Measurements from ENCODE around the gene HGD. TPM values are rescaled to one million over a fixed set of nuclear protein-coding genes. Genes with fewer than 3 reads are reported as not detected.

The HGD gene
- total RNA-seq, 1 experiment from 2014 or later, result 23.0 TPM

- Mint-ChIP-seq H3K4me3 (ENCODE audit: low read depth, unreplicated experiment) (no peak overlapping the region), H3K4me1 (ENCODE audit: low read depth, unreplicated experiment) (no peaks in the 10 kb centered on the region), H3K9me3 (ENCODE audit: low read depth, unreplicated experiment) (no peaks in the 10 kb centered on the region), H3K36me3 (ENCODE audit: insufficient read depth, unreplicated experiment) (no peaks in the 10 kb centered on the region), H3K27ac (ENCODE audit: unreplicated experiment) (no peak overlapping the region), H3K27me3 (ENCODE audit: unreplicated experiment) (no peaks in the 10 kb centered on the region)
- intact Hi-C loops (cut with micrococcal nuclease; ENCODE audit: unreplicated experiment), result no loop called here
- no peak for TF ChIP-seq CTCF (IDR thresholded peaks at IDR 0.05; ENCODE audit: unreplicated experiment)
- no TSS peak for BruUV-seq (replicated peaks)
- CTCF ChIA-PET, result no interaction called here
- DNase-seq, result no peak
These were observed 67.3 kb downstream of the HGD start for GRCh38 chr3:120614765-120615164.

DNA sequence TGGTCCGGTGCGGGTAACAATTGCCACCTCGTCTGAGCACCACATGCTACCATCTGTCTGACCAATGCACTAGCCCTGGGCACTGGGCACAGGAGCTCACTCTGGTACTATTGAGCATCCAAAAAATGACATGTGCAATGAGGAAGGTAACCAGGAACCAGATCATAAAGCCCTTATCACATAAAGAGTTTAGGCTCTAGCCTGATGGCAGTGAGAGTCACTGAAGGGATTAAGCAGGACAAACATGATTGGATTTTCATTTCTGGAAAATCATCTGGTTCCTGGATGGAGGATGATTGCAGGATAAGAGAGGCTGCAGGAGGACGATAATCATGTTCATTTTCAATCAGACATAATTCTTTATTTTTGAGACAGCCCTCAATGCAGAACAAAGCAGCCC is 73.5 kb downstream of the HGD start:
- no peaks in the 10 kb centered on the region for H3K36me3 Mint-ChIP-seq (ENCODE audit: insufficient read depth, unreplicated experiment)
- TF ChIP-seq CTCF (IDR thresholded peaks at IDR 0.05; ENCODE audit: unreplicated experiment), result no peak
- H3K27ac Mint-ChIP-seq (ENCODE audit: unreplicated experiment), result no peak overlapping the region
- no TSS peak for BruUV-seq (replicated peaks)
- H3K4me1 Mint-ChIP-seq (ENCODE audit: low read depth, unreplicated experiment), result no peaks in the 10 kb centered on the region
- CTCF ChIA-PET, result no interaction called here
- intact Hi-C loops (cut with micrococcal nuclease; ENCODE audit: unreplicated experiment), result no loop called here
- no peak for DNase-seq
- H3K9me3 Mint-ChIP-seq (ENCODE audit: low read depth, unreplicated experiment), result no peaks in the 10 kb centered on the region
- no peak overlapping the region for H3K4me3 Mint-ChIP-seq (ENCODE audit: low read depth, unreplicated experiment)
- H3K27me3 Mint-ChIP-seq (ENCODE audit: unreplicated experiment), result no peaks in the 10 kb centered on the region

- no peak for TF ChIP-seq CTCF (IDR thresholded peaks at IDR 0.05; ENCODE audit: unreplicated experiment)
- BruUV-seq (replicated peaks), result no TSS peak
- Mint-ChIP-seq H3K27me3 (ENCODE audit: unreplicated experiment) (no peaks in the 10 kb centered on the region), H3K27ac (ENCODE audit: unreplicated experiment) (no peak overlapping the region), H3K4me3 (ENCODE audit: low read depth, unreplicated experiment) (no peak overlapping the region), H3K4me1 (ENCODE audit: low read depth, unreplicated experiment) (no peaks in the 10 kb centered on the region), H3K9me3 (ENCODE audit: low read depth, unreplicated experiment) (no peaks in the 10 kb centered on the region), H3K36me3 (ENCODE audit: insufficient read depth, unreplicated experiment) (peaks cover 11% of the 10 kb centered on the region)
- CTCF ChIA-PET, result no interaction called here
- intact Hi-C loops (cut with micrococcal nuclease; ENCODE audit: unreplicated experiment), result loop anchor here (5.0 kb wide), 1 partner anchor 73 kb away; no protein-coding TSS in a partner anchor
- DNase-seq, result no peak
These were observed 77.3 kb downstream of the HGD start for GRCh38 chr3:120604784-120605183.

DNA sequence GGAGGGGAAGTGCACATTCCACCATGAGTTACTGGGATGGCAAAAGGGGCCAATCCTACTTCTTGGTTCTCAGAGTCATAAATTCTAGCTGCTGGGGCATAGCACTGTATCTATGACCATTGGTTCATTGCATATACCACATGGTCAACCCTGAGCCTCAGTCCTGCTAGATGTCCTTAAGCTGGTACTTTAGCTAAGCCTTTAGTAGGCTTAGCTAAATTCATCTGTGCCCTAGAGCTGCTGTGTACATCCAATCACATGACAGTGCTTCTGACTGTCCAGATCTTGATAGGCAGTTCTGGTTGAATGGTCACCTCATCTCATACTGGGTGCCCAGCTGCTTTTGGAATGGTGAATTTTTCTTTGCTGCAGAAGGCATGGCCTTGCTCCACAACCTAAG is 77.7 kb downstream of the HGD start:
- peaks cover 11% of the 10 kb centered on the region for H3K36me3 Mint-ChIP-seq (ENCODE audit: insufficient read depth, unreplicated experiment)
- intact Hi-C loops (cut with micrococcal nuclease; ENCODE audit: unreplicated experiment), result loop anchor here (5.0 kb wide), 1 partner anchor 73 kb away; no protein-coding TSS in a partner anchor
- no peak for TF ChIP-seq CTCF (IDR thresholded peaks at IDR 0.05; ENCODE audit: unreplicated experiment)
- no peaks in the 10 kb centered on the region for H3K27me3 Mint-ChIP-seq (ENCODE audit: unreplicated experiment)
- no peak overlapping the region for H3K27ac Mint-ChIP-seq (ENCODE audit: unreplicated experiment)
- DNase-seq, result no peak
- no TSS peak for BruUV-seq (replicated peaks)
- CTCF ChIA-PET, result no interaction called here
- H3K4me1 Mint-ChIP-seq (ENCODE audit: low read depth, unreplicated experiment), result no peaks in the 10 kb centered on the region
- no peaks in the 10 kb centered on the region for H3K9me3 Mint-ChIP-seq (ENCODE audit: low read depth, unreplicated experiment)
- no peak overlapping the region for H3K4me3 Mint-ChIP-seq (ENCODE audit: low read depth, unreplicated experiment)

Data from Calu3 (cell line).